ENCODE measurements around the gene PPARA.

Gene PPARA

DNA sequence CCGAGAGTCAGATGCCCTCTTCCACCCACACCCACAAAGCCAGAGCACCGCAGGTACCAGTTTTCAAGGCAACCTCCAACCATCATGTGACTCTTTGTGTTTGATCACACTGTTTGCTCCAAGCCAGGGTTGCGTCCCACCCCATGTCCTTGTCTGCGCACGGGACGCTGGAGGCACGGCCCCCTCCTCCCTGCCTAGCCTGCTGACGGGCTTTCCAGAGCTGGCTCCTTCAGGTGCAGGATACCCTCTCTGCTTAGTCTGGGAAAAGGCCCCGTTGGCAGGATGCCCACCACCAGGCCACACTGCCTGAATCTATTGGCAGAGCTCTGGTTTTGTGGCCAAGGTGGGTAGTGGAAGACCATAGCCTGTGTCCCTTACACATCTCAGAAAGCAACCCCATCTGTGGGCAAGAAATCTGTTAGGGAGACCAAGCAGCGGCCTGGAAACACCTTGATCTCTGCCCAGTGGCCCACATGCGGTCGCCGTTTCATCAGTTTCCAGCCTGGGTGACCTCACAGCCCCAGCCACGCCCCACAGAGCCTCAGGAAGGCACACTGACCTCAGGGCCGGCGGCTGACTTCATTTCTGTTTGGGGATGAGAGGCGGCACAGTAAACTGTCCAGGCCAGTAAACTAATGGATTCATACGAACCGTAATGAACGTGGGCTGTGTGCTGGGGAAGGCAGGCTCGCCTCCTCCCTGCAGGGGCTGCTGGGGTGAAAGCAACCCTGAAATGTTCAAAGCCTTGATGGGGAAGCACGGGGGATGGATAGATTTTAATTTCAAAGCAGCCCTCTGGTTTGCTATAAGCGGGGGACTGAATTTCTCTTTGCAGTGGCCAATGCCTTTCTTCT, 73.9 kb downstream of the PPARA start:
- DNase-seq: no peak

DNA sequence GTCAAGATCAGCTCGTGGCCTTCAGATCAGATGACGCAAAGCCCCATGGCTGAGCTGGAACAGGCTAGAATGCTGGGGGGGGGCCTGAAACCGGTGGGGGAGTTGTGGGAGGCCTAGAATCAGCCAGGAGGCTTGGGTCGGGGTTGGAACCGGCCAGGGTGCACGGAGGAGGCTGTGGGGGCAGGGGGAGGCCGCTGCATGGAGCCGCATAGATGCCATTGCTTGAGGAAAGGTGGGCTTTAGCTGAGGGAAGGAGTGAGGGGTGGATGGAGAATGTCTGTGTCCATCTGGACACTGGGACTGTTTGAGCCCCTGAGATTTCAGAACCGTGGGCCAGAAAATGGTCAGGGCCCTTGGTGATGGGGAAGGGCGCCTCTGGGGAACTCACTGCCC, 74.6 kb downstream of the PPARA start:
- no peak for DNase-seq

DNA sequence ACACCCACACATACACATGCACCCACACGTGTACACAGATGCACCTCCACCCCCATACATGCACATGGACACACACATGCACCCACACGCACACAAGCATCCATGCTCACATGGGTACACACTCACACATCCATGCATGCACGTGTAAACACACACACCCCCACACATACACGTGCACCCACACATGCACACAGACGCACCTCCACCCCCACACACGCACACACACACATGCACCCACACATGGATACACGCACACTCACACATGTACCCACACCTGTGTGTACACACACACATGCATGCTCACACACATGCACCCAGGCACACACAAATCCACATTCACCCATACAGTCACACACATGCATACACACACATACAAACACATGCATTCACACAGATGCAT, 75.3 kb downstream of the PPARA start:
- DNase-seq: no peak

- no peak for DNase-seq
Observed at GRCh38 chr22:46226577-46226976, 76.3 kb downstream of the PPARA start.

DNA sequence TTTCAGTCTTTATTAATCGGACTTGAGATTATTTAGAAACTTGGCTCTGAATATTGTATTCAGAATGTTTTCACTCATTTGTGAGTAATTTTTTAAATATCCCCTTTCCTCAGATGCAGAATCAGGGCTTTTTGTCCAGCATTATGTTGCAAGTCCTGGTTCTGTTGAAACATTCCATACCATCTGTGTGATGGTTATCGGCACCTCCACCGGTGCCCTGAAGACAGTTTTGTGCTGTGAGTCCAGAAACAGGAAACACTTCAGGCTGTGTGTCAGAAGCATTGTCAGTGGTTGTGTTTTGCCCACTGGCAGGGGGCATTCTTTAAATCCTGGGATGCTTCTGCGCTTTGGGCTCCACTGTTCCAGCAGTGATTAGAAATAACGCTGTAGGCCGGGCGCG, 79.4 kb downstream of the PPARA start:
- no peak for DNase-seq

GRCh38 chr22:46230262-46230901, 80.1 kb downstream of the PPARA start:
- no peak for DNase-seq

DNA sequence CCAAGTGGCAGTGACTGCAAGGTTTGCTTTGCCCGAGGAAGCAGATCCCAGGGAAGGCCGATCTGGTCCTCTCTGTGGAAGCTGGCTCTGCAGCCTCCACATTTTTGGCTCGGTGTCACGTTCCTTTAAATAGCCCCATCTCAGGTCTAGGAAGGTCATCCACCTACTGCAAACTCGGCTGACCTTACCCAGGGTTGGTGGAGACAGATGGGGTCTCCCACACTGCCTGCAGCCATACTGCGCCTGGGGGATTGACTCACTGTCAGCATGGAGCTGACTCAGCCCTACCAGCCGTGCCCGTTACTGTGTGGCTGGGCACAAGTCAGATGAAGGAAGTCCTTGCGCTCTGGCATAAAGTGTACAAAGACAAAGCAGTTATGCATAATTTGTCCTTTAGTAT, 82.9 kb downstream of the PPARA start:
- DNase-seq: no peak

GRCh38 chr22:46234969-46235368, 84.6 kb downstream of the PPARA start:
- no peak for DNase-seq

DNA sequence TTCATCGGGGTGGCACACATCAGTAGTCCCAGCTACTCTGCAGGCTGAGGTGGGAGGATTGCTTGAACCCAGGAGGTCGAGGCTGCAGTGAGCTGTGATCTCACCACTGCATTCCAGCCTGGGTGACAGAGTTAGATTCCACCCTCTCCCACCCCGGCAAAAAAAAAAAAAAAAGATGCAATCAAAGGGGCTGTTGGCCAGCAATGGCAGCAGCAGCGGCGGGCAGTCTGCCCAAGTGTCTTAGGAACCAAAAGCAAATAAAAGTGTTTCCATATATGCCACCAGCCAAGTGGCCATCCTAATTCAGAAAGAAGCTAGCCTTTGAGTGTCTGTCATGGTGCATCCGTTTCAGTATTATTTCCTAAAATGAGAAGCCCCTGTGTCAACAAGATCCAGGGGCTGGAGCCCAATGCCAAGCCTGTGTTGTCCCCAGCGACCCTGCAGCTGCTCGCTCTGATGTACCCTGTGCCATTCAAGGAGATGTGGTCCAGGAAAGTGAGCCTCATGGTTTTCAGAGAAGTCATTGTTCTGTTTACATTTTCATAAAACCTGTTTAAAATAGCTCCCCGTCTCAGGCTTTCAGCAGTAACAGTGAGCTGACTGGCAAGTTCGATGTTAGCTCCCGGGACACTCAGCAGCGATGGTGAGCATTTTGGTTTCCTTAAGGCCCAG, 87.3 kb downstream of the PPARA start:
- DNase-seq: no peak

DNA sequence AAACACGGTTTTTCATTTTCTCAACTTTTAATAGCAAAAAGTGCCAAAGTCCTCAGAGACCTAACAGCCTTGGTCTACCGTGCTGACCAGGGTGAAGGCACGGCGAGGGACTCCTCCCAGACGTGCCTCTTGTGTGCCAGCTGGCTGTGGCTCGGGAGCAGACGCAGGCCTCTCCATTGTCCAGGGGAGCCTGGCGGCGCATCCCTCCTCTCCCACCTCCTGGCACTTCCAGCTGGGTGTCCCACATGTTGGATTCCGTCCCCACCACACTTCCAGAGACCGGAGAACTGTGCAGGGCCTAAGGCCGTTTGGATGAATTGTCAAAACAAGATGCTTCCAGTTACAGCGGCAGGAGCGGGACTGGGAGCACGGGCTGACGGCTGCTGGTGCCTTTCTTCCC, 88.2 kb downstream of the PPARA start:
- no peak for DNase-seq

DNA sequence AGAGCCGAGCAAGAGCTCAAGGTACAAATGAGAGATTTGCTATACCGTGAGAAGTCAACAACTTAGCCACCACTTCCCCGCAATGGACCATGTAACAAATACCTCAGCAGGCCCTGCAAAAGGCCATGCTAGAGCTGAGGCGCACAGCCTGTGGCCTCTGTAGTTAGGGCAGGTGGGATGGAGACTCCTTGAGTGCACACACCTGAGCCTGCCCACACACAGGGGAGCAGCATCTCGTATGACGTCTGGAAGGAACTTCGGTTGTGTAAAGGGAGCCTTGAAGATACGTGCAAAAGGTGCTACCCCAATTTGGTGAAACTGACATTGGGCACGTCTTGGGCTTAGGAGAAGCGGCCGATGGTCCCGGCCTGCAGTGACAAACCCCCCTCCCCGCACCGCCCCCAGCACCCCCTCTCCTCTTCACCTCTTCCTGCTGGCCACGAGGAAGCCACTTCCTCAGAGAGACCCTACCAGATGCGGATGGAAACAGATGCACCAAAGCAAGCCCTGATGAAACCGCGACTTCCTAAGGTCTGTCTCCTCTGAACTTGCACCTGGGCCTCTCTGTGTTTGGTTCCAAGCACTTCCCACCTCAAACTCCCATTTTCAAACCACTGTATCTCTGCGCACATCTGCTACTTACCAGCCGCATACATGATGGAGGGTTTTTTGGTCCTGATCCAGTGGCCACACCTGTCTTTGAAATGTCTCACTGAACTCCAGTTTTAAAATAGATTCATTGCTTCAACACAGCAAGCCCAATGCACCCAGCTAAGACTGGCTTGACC, 89.1 kb downstream of the PPARA start:
- no peak for DNase-seq

DNA sequence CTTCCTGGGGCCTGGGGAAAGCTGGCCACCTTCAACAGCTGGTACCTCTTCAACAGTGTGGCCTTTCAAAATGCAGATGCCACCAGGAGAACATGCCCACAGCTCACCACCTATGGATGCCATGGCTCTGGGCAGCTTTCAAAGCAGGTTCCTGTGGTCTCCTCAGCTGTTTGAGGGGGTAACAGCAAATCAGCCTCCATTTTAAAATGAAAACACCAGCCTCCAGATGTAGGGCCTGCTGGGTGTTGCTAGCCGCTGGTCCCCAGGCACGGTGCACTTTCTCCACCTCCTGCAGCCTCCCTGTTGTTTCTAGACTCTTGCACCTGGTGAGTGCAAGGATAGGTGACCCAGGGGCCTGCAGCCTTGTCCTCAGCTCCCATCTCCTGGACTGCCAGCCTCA, 89.7 kb downstream of the PPARA start:
- no peak for DNase-seq

DNA sequence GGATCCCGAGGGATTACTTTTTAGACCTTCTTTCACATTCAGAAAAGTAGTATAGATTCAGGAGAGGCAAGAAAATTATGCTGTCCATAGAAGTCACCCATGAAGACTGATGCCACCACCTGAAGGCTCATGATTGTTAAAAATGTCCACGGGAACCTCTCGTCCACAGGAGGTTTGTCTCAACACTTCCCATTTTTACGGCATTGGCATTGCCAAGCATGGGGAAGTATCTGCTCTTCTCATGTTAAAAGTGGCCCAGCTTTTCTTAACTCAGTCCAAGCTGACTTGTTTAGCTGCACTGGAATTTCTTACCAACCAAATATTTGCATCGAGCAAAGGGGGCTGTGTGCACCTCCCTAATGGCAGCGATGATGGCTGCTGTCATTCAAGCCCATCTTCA, 90.2 kb downstream of the PPARA start:
- no peak for DNase-seq

- DNase-seq: no peak
Observed at GRCh38 chr22:46240907-46241306, 90.6 kb downstream of the PPARA start.

GRCh38 chr22:46241396-46242007, 91.2 kb downstream of the PPARA start:
- DNase-seq: no peak

DNA sequence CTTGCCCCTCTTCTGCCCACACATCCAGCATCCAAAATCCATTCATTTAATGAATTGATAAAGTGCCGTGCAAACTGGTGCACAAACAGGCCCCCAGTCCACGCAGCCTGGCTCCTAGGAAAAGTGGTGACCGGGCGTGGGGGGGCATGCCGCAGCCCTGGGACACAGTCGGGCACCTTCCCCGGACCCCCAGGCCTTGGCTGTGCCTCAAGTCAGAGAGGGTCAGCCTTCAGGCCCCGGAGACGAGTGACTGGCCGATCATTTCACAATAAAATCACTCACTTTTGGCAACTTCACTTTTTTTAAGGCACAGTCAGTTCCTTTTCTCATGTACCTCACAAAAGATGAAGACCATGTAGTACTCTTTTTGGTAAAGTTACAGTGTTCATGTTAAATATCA, 91.8 kb downstream of the PPARA start:
- DNase-seq: no peak

DNA sequence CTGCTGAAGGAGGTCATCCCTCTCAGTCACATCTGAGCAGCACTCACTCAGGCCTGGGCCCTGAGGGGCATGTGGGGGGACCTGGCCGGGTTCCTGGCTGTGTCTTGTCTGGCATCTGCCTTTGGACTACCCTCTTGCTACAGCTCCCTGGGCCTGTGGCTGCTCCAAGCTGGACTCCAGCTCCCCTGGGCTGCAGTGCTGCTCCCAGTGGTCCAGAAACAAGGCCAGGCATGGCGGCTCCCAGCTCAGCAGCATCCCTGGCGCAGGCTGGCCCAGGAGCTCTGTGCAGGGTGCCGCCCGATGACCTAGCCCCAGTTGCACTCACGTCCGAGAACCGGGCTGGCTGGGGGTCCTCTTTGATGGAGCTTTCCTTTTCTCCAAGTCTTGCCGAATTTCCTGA, 94.4 kb downstream of the PPARA start:
- no peak for DNase-seq

DNA sequence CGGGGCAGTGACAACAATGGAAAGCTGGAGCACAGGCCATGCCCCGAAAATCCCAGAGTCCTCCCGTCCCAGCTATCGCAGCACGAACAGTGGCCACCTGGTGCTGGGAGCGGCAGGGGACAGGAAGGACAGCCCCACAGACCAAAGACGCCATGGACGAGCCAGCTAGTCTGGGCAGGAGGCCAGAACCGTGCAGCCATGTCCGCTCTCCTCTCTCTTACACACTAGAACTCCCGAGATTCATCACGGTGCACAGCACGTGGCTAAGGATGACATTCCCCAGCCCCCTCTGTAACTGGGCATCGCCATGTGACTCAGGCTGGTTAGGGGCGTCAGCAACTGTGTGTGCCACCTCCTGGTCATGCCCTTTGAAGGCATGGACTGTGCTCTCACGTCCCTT, 95.2 kb downstream of the PPARA start:
- DNase-seq: no peak

- DNase-seq: no peak
Observed at GRCh38 chr22:46246178-46246577, 95.9 kb downstream of the PPARA start.

GRCh38 chr22:46247443-46247975, 97.2 kb downstream of the PPARA start:
- DNase-seq: no peak

DNA sequence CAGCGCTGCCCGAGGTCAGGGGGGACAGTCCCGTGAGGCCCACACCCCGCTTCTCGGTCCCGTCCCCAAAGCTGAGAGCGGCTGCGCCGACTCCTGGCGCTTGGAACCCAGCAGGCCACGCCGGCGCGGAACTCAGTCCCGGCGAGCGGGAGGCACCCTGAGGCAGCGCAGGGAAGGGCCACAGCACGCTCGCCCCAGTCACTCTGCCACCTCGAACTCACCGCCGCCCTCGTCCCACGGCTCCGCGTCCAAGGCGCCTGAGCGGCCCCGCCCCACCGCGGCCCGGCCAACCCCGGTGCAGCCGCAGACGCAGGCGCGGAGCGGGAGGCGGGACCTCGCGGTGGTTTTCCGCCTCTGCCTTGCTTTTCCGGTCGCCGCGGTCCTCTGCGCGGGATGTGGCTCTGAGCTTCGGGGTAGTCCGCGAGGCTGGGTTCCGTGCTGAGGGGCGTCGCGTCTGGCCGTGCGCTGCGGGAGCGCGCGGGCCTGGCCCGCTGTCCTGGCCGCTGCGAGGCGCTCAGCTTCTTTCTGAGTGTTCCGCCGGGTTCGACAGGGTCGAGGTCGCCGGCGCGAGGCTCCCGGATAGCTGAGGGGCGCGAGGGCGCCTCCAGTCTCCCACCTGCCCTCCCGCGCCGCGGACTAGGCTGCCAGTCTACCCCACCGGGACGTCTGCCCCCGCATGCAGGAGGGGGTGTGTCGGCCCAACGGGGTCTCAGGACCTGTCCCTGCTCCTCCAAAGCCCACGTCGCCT, 99.9 kb downstream of the PPARA start, which contains the start of gene CDPF1:
Gene CDPF1, minus strand, starts transcription at position 259 of the 748 bp plus-strand sequence. CDS start 2,009 bp downstream, outside the sequence.
- DNase-seq: peak; percentile 53

GRCh38 chr22:46250783-46251125, 100.4 kb downstream of the PPARA start:
- no peak for DNase-seq

Measured in NCI-H510A treated with DMSO at 0.1 percent for 48 hours (cell line).